HG02970 (cell line): ENCODE measurements around the gene STON2.

Experiments used
- ATAC-seq: cut with Tn5 transposase; IDR thresholded peaks from one replicate; pipeline ENCODE4 v1.9.1; 2021; ENCODE audit warnings: mild to moderate bottlenecking, moderate library complexity, moderate number of reproducible peaks; ENCODE audit not compliant: unreplicated experiment, low FRiP score

Gene STON2

GRCh38 chr14:81305743-81306142, 94.4 kb downstream of the STON2 start:
- ATAC-seq = no peak

- ATAC-seq = no peak
Measured at GRCh38 chr14:81305065-81305464, 95.1 kb downstream of the STON2 start.

GRCh38 chr14:81303258-81303935, 96.7 kb downstream of the STON2 start:
- ATAC-seq = peak; percentile 93

GRCh38 chr14:81302638-81303037, 97.5 kb downstream of the STON2 start:
- ATAC-seq = no peak

GRCh38 chr14:81301813-81302212, 98.3 kb downstream of the STON2 start:
- no peak for ATAC-seq

GRCh38 chr14:81301371-81301770, 98.8 kb downstream of the STON2 start:
- no peak for ATAC-seq

- no peak for ATAC-seq
Measured at GRCh38 chr14:81298911-81299310, 101.2 kb downstream of the STON2 start.

- ATAC-seq = no peak
Measured at GRCh38 chr14:81298122-81298521, 102.0 kb downstream of the STON2 start.

GRCh38 chr14:81295958-81296923, 103.9 kb downstream of the STON2 start:
- ATAC-seq = no peak

DNA sequence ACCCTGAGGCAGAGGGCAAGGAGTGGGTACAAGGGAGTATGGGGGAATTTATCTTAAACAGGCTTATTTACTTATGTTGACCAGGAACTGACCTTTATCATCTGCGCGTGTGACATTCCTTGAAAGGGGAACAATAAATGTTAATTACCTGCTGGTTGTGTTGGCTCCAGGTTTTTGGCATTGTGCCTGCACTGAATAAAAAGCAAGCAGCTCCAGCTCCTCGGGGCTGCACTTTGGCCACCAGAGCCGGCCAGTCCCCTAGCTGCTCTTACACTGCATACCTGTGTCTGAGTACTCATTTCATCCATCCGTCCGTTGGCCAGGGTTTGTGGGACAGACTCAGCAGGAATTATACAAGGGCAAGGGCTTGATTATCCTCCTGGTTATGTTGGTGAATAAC, 110.6 kb downstream of the STON2 start:
- no peak for ATAC-seq

DNA sequence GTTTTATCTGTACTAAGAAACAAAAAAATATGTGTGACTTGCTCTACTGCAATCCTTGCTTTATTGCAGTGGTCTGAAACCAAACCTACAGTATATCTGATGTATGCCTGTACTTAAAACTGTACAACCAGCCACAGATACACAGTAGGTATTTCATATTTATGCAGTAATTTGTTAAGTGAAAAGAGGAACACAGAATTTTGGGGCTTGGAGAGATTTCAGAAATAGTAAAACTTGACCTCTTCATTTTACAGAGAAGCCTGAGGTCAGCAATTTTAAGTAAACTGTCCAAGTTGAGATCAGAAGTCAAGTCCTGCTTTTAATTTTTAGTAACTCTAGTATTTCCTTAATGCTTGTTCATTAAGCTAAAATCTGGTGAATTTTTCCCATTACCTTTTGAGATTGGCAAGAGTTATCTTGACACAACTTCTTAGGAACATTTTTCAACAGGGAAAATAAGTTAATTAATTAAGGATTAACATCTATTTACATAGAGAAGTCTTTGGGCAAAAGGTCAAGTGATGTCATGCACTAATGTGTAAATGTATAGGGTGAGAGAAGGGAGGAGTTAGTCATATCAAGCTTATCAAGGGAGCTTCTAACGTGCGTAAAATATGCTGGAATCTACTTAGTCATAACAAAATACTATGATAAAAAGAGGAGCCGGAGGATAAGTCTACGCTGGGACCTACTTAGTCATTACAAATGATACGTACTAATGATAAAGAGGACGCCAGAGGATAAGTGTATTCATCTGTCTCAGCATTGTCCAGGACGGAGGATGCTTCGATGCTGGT, 113.4 kb downstream of the STON2 start:
- ATAC-seq = no peak

GRCh38 chr14:81285245-81285644, 114.9 kb downstream of the STON2 start:
- ATAC-seq = no peak

DNA sequence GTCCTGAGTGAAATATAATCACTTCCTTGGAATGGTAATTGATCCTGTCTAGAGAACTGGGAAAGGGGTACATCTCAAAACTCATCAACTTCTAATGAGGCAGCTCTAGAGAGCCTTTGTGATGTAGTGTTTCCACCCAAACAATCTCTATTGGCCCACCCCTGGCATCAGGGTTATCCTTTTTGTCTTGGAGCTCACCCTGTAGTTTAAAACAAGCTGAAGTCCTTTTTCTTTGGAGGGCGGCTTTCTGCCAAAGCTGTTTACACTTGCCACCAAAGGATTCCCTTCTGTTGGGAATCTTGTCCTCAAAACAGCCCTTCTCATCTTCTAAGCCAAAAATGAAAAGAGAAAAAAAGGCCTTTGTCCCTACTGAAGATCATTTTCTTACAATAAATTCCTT, 118.8 kb downstream of the STON2 start:
- ATAC-seq = no peak

GRCh38 chr14:81280136-81280791, 119.9 kb downstream of the STON2 start:
- ATAC-seq = no peak

- no peak for ATAC-seq
Measured at GRCh38 chr14:81277096-81277495, 123.0 kb downstream of the STON2 start.

DNA sequence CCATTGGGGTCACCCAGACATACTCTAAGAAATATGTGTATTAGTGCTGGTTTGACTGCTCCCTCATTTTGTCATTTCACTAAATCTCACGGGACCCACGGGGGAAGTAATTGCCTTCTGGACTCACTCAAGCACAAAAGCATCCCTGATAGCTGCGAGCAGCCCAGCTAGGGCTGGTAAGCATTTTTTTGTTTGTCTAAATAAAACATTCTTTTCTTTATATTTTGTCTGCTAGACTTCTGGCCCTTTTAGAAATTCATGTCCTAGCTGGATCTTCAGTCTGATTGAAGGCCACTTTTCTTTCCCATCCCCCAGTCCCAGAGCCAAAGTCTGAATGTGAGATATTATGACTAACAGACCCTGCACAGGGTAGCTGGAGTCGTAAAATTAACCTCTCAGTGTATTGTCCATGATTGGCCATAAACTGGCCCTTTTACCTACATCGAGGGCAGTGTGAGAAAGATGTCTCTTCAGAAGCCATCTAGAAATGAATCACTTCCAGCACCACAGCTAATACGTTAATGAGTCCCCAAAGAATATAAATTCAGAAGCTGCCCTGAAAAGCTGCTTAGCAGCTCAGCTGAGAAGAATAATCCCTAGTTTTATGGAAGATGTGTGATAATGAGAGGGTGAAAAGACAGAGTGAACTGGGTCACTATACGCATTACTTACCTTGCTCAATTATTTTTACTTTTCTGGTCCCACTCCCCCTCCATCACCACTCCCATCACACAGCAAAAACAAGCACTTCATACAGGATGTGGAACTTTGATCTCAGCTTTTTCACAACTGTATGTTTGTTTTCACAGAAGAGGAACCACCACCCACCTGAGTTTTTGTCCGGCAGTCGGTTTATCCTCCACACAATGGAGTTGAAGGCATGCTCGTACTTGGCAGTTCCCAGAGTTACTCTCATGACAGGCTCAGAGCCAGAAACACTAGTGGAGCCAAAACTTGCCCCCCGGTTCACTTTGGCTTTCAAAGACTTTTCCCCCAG, 123.8 kb downstream of the STON2 start:
- ATAC-seq = peak; percentile 57

GRCh38 chr14:81275305-81276072, 124.6 kb downstream of the STON2 start:
- ATAC-seq = no peak

DNA sequence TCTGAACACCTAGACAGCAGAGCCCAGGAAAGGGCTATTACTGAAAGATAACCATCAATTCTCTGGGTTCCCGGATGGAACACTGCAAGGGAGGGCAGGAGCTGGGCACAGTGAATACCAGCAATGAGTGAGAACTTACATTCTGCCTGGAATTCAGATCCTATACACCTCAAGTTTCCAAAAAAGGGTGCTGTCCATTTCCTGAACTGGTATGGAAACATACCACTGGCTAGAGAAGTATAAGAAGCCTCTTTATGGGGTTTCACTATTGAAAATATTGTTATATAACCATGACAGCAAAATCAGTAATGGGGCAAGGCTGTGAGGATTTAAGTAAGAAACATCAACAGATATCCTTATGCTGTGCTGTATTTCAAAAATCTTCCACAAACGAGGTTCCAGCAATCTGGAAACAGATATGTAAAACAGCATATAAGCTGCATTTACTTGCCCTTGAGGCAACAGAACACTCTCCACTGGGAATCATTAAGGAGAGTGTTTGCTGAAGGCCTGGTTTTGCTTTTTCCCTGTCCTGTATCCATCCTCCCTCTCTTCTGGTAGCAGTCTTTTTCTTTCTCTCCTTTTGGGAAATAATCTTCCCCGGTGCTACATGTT, 126.1 kb downstream of the STON2 start:
- no peak for ATAC-seq
